Measurements from ENCODE around the gene CA4. TPM values are rescaled to one million over a fixed set of nuclear protein-coding genes. Genes with fewer than 3 reads are reported as not detected.

Gene CA4
- total RNA-seq, 2 experiments from 2014 or later: not detected

GRCh38 chr17:60164697-60165096 lies 14.9 kb downstream of the CA4 start:
- TF ChIP-seq CTCF (conservative IDR thresholded peaks at IDR 0.05; ENCODE audit: low read length) (no peak), EZH2phosphoT487 (IDR thresholded peaks at IDR 0.05; ENCODE audit: borderline replicate concordance, low read depth, low read length) (no peak)
- Histone ChIP-seq H3K79me2 (ENCODE audit: insufficient read depth, low read depth, low read length) (no peaks in the 10 kb centered on the region), H3K9me2 (ENCODE audit: insufficient read depth, low read length) (no peaks in the 10 kb centered on the region), H3K9me3 (ENCODE audit: low read length) (no peaks in the 10 kb centered on the region), H4K20me1 (ENCODE audit: insufficient read depth, low read length) (no peaks in the 10 kb centered on the region), H2AFZ (ENCODE audit: low read length) (no peak overlapping the region), H3K4me3 (ENCODE audit: low read depth, low read length, poor library complexity, severe bottlenecking) (no peak overlapping the region), H3K4me2 (ENCODE audit: low read length) (no peak overlapping the region), H3K36me3 (ENCODE audit: insufficient read depth, low read length) (no peaks in the 10 kb centered on the region), H3K4me1 (ENCODE audit: insufficient read depth, low read length, poor library complexity, severe bottlenecking) (no peaks in the 10 kb centered on the region), H3K27ac (ENCODE audit: low read depth, low read length, poor library complexity, severe bottlenecking) (no peak overlapping the region)
- no TSS peak for BruUV-seq (replicated peaks)
- DNase-seq (ENCODE audit: low spot score): no peak
- intact Hi-C loops (cut with micrococcal nuclease; ENCODE audit: unreplicated experiment): no loop called here
- POLR2A ChIA-PET: interaction anchor here (0.8 kb wide), 1 partner anchor 149 kb away, joined by 3 read pairs; no protein-coding TSS in a partner anchor
- CTCF ChIA-PET (ENCODE audit: unreplicated experiment): no interaction called here

GRCh38 chr17:60165223-60165622 lies 15.4 kb downstream of the CA4 start:
- CTCF ChIA-PET (ENCODE audit: unreplicated experiment): no interaction called here

GRCh38 chr17:60165971-60166370 lies 16.2 kb downstream of the CA4 start:
- TF ChIP-seq CTCF (conservative IDR thresholded peaks at IDR 0.05; ENCODE audit: low read length) (no peak), EZH2phosphoT487 (IDR thresholded peaks at IDR 0.05; ENCODE audit: borderline replicate concordance, low read depth, low read length) (no peak)
- no peaks in the 10 kb centered on the region for H4K20me1 ChIP-seq (ENCODE audit: insufficient read depth, low read length)
- intact Hi-C loops (cut with micrococcal nuclease; ENCODE audit: unreplicated experiment): no loop called here
- DNase-seq (ENCODE audit: low spot score): no peak
- H3K9me3 ChIP-seq (ENCODE audit: low read length): no peaks in the 10 kb centered on the region
- no peak overlapping the region for H3K27ac ChIP-seq (ENCODE audit: low read depth, low read length, poor library complexity, severe bottlenecking)
- H3K9me2 ChIP-seq (ENCODE audit: insufficient read depth, low read length): no peaks in the 10 kb centered on the region
- H3K4me1 ChIP-seq (ENCODE audit: insufficient read depth, low read length, poor library complexity, severe bottlenecking): peaks cover 10% of the 10 kb centered on the region
- no TSS peak for BruUV-seq (replicated peaks)
- no peak overlapping the region for H3K4me3 ChIP-seq (ENCODE audit: low read depth, low read length, poor library complexity, severe bottlenecking)
- ChIA-PET POLR2A (no interaction called here), CTCF (ENCODE audit: unreplicated experiment) (no interaction called here)
- H3K4me2 ChIP-seq (ENCODE audit: low read length): no peak overlapping the region
- H2AFZ ChIP-seq (ENCODE audit: low read length): no peak overlapping the region
- no peaks in the 10 kb centered on the region for H3K79me2 ChIP-seq (ENCODE audit: insufficient read depth, low read depth, low read length)
- H3K36me3 ChIP-seq (ENCODE audit: insufficient read depth, low read length): no peaks in the 10 kb centered on the region

More at GRCh38 chr17:60165223-60165622, 15.4 kb downstream of the CA4 start:
- BruUV-seq (replicated peaks): no TSS peak
- Histone ChIP-seq H3K4me1 (ENCODE audit: insufficient read depth, low read length, poor library complexity, severe bottlenecking) (peaks cover 4% of the 10 kb centered on the region), H3K79me2 (ENCODE audit: insufficient read depth, low read depth, low read length) (no peaks in the 10 kb centered on the region), H4K20me1 (ENCODE audit: insufficient read depth, low read length) (no peaks in the 10 kb centered on the region), H3K4me3 (ENCODE audit: low read depth, low read length, poor library complexity, severe bottlenecking) (no peak overlapping the region), H3K4me2 (ENCODE audit: low read length) (no peak overlapping the region), H3K27ac (ENCODE audit: low read depth, low read length, poor library complexity, severe bottlenecking) (no peak overlapping the region), H3K9me3 (ENCODE audit: low read length) (no peaks in the 10 kb centered on the region), H3K36me3 (ENCODE audit: insufficient read depth, low read length) (no peaks in the 10 kb centered on the region), H3K9me2 (ENCODE audit: insufficient read depth, low read length) (no peaks in the 10 kb centered on the region), H2AFZ (ENCODE audit: low read length) (no peak overlapping the region)
- DNase-seq (ENCODE audit: low spot score): no peak
- POLR2A ChIA-PET: no interaction called here
- TF ChIP-seq CTCF (conservative IDR thresholded peaks at IDR 0.05; ENCODE audit: low read length) (no peak), EZH2phosphoT487 (IDR thresholded peaks at IDR 0.05; ENCODE audit: borderline replicate concordance, low read depth, low read length) (no peak)
- intact Hi-C loops (cut with micrococcal nuclease; ENCODE audit: unreplicated experiment): no loop called here

Data from OCI-LY7 (cell line).